AML-193 (cell line): Measurements from ENCODE around the gene PGAP3.

ENCODE experiments used
- DNase-seq, 2 experiments: peaks; one replicate each; lab custom pipeline; 2025; lab: John Stamatoyannopoulos, UW

The PGAP3 gene

DNA sequence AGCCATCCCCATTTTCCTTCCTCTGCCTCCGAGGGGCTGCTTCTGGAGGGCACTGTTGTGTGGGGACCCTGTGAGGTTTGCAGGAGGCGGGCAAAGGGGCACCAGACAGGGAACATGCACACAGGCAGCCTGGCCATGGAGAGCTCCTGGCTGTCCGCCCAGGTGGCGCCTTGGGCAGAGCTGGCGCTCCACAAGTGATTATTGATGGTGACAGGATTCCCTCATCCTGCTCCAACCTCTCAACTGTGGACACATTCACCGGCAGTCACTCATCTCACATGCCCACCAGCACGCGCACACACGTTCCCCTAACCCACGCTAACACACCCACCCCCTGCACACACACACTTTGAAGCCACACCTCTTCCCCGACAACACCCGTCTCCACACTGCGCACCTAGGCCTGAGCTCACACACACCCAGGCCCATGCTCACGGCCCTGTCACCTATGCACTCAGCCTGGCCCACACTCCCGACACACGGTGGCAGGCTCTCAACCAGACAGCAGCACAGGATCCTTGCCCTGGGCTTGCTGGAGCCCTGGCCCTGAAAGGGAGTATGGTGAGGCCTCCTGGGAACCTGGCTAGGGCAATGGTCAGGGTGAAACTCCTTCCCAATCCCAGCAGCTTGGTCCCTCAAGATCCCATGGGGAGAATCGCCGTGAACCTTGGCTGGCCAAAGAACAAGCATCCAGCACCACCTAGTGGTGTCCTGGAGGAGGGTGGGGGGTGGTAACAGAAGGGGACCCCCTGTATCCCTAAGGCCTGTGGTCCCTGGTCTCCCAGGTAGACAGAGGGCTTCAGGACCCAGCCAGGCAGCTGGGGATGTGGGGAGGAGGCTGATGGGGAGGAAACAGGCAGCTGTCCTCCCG is 16.0 kb downstream of the PGAP3 start:
- DNase-seq = no peak

GRCh38 chr17:39670746-39671145 is 17.1 kb downstream of the PGAP3 start:
- no peak for DNase-seq

GRCh38 chr17:39669897-39670735 is 17.7 kb downstream of the PGAP3 start:
- DNase-seq = no peak

- no peak for DNase-seq
Measured at GRCh38 chr17:39667945-39668924, 19.6 kb downstream of the PGAP3 start, which contains the start of gene PNMT. PNMT (plus strand) TSS chr17:39668453; CDS start chr17:39668476, 23 bp downstream.

GRCh38 chr17:39667262-39667944 is 20.5 kb downstream of the PGAP3 start:
- DNase-seq = no peak

GRCh38 chr17:39666601-39667261 is 21.1 kb downstream of the PGAP3 start:
- no peak for DNase-seq

- DNase-seq = no peak
Measured at GRCh38 chr17:39666231-39666600, 21.6 kb downstream of the PGAP3 start.

DNA sequence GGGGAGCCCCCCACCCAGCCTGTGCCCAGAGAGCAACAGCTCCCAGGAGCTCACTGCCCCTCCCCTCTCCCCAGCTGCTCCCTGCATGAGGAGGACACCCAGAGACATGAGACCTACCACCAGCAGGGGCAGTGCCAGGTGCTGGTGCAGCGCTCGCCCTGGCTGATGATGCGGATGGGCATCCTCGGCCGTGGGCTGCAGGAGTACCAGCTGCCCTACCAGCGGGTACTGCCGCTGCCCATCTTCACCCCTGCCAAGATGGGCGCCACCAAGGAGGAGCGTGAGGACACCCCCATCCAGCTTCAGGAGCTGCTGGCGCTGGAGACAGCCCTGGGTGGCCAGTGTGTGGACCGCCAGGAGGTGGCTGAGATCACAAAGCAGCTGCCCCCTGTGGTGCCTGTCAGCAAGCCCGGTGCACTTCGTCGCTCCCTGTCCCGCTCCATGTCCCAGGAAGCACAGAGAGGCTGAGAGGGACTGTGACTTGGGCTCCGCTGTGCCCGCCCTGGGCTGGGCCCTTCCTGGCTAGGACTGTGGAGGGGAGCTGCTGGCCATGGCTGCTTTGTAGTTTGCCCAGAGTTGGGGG is 22.1 kb downstream of the PGAP3 start:
- peak in 1 of 2 experiments; percentile 28 for DNase-seq

GRCh38 chr17:39664581-39665561 is 23.0 kb downstream of the PGAP3 start, which contains the start of gene TCAP:
TCAP (plus strand) TSS chr17:39665349; CDS start chr17:39665360, 11 bp downstream.
- DNase-seq = no peak

DNA sequence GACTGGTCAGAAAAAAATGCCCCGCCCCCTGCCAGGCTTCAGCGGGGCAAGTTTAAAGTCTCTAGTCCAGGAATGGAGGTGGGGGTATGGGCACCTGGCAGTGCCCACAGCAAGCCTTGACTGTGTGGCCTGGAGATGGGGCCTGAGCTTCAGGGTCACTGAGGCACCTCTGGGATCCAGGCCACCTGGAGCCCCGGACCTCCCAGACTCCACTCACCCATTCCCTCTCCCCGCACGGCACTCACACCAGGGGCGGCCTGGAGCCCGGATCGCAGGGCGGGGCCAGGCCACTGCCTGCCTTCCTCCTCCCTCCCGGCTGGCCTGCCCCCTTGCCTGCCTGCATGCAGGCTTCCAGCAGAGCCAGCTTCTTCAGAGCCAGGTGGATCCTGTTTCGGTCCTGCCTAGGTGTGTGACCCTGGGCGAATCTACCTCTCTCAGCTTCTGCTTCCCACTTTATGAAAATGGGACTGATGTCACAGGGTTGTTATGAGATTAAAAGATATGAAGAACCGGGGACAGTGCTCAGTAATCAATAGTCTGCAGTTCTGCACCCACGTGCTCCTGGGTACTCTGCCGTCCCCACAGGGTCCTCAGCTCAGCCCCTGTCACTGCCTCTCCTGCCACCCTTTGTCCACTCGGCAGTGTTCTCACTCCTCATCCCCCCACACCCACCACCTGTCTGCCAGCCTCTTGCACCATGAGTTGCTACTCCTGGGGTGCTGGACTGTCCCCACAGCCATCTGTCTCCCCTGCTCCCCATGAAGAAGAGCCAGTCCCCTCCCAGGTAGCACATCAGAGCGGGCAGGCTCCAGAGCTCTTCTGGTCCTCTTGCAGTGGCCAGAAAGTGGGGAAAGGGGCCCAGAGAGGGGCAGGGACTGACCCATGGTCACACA is 23.9 kb downstream of the PGAP3 start:
- no peak for DNase-seq

DNA sequence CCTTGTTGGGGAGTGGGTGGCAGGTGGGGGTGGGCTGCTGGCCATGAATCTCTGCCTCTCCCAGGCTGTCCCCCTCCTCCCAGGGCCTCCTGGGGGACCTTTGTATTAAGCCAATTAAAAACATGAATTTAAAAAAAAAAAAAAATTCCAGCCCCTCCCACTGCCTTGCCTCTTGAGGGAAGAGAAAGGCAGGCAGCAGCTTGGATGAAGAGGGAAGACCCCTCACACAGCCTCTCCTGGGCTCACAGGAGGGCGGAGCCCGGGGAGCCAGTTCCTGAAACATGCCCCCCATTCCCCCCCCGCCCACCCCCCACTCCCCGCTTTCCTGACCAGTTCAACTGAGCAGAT is 24.5 kb downstream of the PGAP3 start:
- no peak for DNase-seq

- DNase-seq = no peak
Measured at GRCh38 chr17:39662551-39663339, 25.1 kb downstream of the PGAP3 start.

GRCh38 chr17:39661744-39662541 is 25.9 kb downstream of the PGAP3 start:
- no peak for DNase-seq

DNA sequence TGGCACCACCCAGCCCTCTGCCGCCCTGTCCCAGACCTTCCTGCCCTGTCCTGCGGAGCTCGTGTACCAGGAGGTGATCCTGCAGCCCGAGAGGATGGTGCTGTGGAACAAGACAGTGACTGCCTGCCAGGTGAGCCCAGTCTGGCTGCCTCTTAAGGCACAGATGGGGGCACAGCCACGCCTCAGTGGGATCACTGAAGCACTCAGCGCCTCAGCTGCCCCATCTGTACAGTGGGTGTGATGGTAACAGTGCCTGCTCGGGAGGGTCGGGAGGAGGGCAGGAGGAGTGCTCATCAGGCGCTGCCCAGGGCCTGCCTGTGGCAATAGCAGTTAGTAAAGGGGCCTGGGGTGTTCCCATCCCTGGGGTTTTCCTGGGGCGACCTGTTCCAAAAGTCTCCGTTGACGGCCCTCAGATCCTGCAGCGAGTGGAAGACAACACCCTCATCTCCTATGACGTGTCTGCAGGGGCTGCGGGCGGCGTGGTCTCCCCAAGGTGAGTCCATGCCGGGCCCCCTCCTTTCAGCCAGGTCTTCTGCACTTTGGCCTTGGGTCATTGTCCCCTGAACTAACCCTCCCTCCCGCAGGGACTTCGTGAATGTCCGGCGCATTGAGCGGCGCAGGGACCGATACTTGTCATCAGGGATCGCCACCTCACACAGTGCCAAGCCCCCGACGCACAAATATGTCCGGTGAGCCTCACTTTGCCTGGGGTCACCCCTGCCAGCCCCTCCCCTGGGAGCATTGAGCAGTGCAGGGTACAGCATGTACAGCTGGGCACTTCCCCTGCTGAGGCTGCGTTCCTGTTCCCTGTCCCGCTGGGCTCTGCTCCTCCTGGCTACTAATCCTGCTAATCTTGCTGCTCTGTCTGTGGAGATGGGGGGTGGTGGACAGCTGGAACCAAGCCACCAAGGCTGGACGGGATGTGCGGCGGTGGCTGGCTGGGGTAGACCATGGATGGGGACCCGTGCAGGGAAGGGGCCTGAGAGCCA is 27.2 kb downstream of the PGAP3 start:
- no peak for DNase-seq

DNA sequence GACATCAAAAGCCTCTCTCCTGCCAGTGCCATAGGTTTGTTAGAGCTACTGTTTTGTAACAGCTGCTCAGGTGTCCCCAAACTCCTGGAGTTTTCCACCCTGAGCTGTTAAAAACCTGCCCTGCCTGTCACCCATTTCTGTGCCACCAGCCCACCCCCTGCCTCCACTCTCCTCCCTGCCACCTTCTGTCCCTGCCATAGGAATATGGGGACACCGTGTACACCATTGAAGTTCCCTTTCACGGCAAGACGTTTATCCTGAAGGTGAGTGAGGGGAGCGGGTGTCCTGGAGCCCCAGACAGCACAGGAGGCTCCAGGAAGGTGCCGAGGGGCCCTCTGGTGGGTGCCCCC is 27.9 kb downstream of the PGAP3 start:
- no peak for DNase-seq
